Endothelial cell (in vitro differentiated cells): Measurements from ENCODE around the gene OR10Z1. TPM values are rescaled to one million over a fixed set of nuclear protein-coding genes. Genes with fewer than 3 reads are reported as not detected.

Source experiments
- DNase-seq: peaks from one replicate; pipeline ENCODE4 v3.0.0; 2021; ENCODE audit warnings: low spot score
- H3K27ac Mint-ChIP-seq: one replicate; pipeline ENCODE4 v1.8.0; 2021; ENCODE audit warnings: mixed read lengths, inconsistent platforms; ENCODE audit not compliant: unreplicated experiment
- H3K27me3 Mint-ChIP-seq: one replicate; pipeline ENCODE4 v1.8.0; 2021; ENCODE audit warnings: mild to moderate bottlenecking, moderate library complexity, mixed read lengths, inconsistent platforms; ENCODE audit not compliant: unreplicated experiment
- H3K36me3 Mint-ChIP-seq: one replicate; pipeline ENCODE4 v1.8.0; 2021; ENCODE audit warnings: mild to moderate bottlenecking, low read depth, mixed read lengths, inconsistent platforms; ENCODE audit not compliant: unreplicated experiment
- H3K4me1 Mint-ChIP-seq: one replicate; pipeline ENCODE4 v1.8.0; 2021; ENCODE audit warnings: mild to moderate bottlenecking, mixed read lengths, inconsistent platforms; ENCODE audit not compliant: unreplicated experiment
- H3K4me3 Mint-ChIP-seq: one replicate; pipeline ENCODE4 v1.8.0; 2021; ENCODE audit warnings: mild to moderate bottlenecking, mixed read lengths, inconsistent platforms; ENCODE audit not compliant: unreplicated experiment
- H3K9me3 Mint-ChIP-seq: one replicate; pipeline ENCODE4 v1.8.0; 2021; ENCODE audit warnings: mixed read lengths, inconsistent platforms; ENCODE audit not compliant: unreplicated experiment
- total RNA-seq: library from RNA; stranded (reverse); fragmentation: NEBNext Ultra II Directional; extraction: Animal tissue kit (Norgen Biotek cat#: 25700); gene quantifications from one replicate; pipeline ENCODE4 v1.2.1, GENCODE V29; 2021; ENCODE audit not compliant: unreplicated experiment
- TF ChIP-seq, protein P1 (sequence below): fragments of 200-600 bp; sonication (generic); IDR thresholded peaks from one replicate; pipeline ENCODE4 v1.5.0; 2021; ENCODE audit warnings: antibody characterized with exemption; ENCODE audit not compliant: unreplicated experiment

The OR10Z1 gene
- total RNA-seq, 1 donor from 2014 or later = not detected

DNA sequence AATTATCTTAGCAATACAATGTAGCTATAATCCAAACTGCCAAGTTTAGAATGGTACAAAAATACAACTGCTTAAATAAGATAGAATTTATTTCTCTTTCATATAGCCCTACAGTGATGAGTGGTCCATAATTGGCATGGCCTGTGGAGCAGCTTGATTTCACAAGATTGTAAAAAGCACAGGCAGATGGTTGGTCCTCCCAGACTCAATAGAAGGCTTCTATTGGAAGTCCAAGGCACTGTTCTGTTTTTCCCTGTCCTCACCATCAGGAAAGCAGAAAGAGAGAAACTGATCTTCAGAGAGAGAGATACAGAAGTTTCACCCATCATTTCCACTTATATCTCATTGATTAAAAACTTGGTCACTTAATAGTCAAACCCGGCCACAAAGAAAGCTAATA lies 32.8 kb upstream of the OR10Z1 start:
- no peaks in the 10 kb centered on the region for H3K36me3 Mint-ChIP-seq
- TF ChIP-seq, protein P1, sequence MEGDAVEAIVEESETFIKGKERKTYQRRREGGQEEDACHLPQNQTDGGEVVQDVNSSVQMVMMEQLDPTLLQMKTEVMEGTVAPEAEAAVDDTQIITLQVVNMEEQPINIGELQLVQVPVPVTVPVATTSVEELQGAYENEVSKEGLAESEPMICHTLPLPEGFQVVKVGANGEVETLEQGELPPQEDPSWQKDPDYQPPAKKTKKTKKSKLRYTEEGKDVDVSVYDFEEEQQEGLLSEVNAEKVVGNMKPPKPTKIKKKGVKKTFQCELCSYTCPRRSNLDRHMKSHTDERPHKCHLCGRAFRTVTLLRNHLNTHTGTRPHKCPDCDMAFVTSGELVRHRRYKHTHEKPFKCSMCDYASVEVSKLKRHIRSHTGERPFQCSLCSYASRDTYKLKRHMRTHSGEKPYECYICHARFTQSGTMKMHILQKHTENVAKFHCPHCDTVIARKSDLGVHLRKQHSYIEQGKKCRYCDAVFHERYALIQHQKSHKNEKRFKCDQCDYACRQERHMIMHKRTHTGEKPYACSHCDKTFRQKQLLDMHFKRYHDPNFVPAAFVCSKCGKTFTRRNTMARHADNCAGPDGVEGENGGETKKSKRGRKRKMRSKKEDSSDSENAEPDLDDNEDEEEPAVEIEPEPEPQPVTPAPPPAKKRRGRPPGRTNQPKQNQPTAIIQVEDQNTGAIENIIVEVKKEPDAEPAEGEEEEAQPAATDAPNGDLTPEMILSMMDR = no peak
- H3K27me3 Mint-ChIP-seq = no peaks in the 10 kb centered on the region
- H3K4me3 Mint-ChIP-seq = no peak overlapping the region
- H3K9me3 Mint-ChIP-seq = no peaks in the 10 kb centered on the region
- no peak overlapping the region for H3K27ac Mint-ChIP-seq
- H3K4me1 Mint-ChIP-seq = no peaks in the 10 kb centered on the region
- no peak for DNase-seq

DNA sequence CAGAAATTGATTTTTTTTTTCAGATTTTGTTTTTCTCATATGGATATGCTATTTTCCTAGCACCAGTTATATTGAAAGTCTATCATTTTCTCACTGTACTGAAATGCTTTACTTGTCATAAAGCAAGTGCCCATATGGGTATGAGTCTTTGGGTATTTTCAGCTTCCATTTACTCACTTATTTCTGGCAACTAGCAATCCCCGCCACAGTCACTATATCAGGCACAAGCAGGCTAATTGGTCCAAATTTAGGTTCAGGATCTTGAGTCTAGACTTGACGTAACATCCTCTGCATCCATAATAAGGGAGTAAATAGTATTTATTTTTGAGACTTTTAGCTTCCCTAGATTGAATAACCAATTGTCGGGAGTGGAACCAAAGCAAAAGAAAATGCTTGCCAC lies 27.5 kb upstream of the OR10Z1 start:
- no peak for DNase-seq
- H3K27ac Mint-ChIP-seq = no peak overlapping the region
- no peaks in the 10 kb centered on the region for H3K36me3 Mint-ChIP-seq
- H3K4me3 Mint-ChIP-seq = no peak overlapping the region
- no peaks in the 10 kb centered on the region for H3K27me3 Mint-ChIP-seq
- no peaks in the 10 kb centered on the region for H3K9me3 Mint-ChIP-seq
- H3K4me1 Mint-ChIP-seq = no peaks in the 10 kb centered on the region
- TF ChIP-seq, protein P1 = no peak

DNA sequence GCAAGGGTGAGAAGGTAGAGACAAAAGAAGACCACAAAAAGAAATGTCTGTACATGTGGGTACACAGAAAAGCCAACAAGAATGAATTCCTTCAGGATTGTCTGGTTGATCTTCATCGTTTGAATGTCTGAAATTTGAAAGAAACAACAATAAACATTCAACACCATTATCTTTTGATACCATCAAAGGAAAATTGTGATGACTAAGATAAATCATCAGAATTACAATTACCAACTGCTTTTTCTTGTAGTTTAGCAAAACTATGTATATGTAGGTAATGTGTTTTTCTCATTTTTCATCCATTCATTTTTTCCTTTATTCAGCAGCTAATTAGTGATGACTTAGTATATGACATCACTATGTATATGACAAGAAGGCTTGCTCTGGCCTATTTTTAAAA lies 25.3 kb upstream of the OR10Z1 start, which contains the start of gene OR10X1:
TSS of gene OR10X1 (minus strand) at position 167 of the 400 bp plus-strand sequence. CDS start at position 167, 0 bp downstream.
- H3K27me3 Mint-ChIP-seq = no peaks in the 10 kb centered on the region
- no peak for DNase-seq
- peaks cover 4% of the 10 kb centered on the region for H3K4me1 Mint-ChIP-seq
- no peaks in the 10 kb centered on the region for H3K36me3 Mint-ChIP-seq
- H3K4me3 Mint-ChIP-seq = no peak within 1 kb of the TSS
- TF ChIP-seq, protein P1 = no peak
- no peak within 1 kb of the TSS for H3K27ac Mint-ChIP-seq
- H3K9me3 Mint-ChIP-seq = no peaks in the 10 kb centered on the region

DNA sequence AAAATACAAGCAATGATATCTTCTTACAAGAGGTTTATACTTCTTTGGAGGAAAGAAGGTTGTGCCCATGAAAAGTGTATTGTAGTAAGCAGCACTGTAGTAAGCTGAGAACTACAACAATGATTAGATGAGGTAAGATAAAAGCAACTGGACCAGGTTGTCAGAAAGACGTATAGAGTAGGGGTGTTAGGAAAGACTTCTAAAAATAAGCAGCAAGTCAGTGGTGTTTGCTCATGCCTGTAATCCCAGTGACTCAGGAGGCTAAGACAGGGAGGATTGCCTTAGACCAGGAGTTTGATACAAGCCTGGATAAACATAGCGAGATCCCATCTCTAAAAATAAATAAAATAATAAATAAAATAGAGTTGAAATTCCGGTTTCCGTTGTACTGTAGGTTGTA lies 21.1 kb upstream of the OR10Z1 start:
- Mint-ChIP-seq H3K4me1 (peaks cover 4% of the 10 kb centered on the region), H3K9me3 (no peaks in the 10 kb centered on the region), H3K27ac (no peak overlapping the region), H3K36me3 (peaks cover 3% of the 10 kb centered on the region), H3K27me3 (no peaks in the 10 kb centered on the region), H3K4me3 (no peak overlapping the region)
- TF ChIP-seq, protein P1 = no peak
- DNase-seq = no peak

DNA sequence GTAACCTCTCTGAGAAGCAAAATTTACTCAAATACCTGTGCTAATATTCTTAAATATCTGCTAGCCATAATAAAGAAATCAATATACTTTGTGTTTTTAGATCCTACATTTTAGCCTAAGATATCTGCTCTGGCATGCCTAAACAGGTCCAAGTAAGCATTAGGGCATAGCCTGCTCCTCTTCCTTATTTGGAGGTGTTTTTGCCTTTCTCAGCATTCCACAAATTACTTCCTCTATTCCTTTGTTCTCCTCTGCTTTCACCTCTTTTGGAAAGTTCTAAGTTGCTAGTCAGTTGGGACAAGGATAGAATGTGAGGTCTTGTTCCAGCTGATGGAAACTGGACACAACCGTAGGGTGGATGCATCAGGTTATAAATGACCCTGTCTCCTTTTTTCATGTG lies 18.1 kb upstream of the OR10Z1 start:
- Mint-ChIP-seq H3K4me1 (peaks cover 4% of the 10 kb centered on the region), H3K9me3 (no peaks in the 10 kb centered on the region)

More for the DNA sequence above, 18.1 kb upstream of the OR10Z1 start:
- Mint-ChIP-seq H3K4me3 (no peak overlapping the region), H3K27ac (no peak overlapping the region), H3K36me3 (peaks cover 3% of the 10 kb centered on the region), H3K27me3 (no peaks in the 10 kb centered on the region)
- TF ChIP-seq, protein P1 = no peak
- DNase-seq = no peak
